GM21381 (cell line): ENCODE measurements around the gene CSTF2.

Experiments used
- ATAC-seq: cut with Tn5 transposase; IDR thresholded peaks from one replicate; pipeline ENCODE4 v1.9.1; 2021; ENCODE audit warnings: mild to moderate bottlenecking, moderate library complexity; ENCODE audit not compliant: unreplicated experiment

CSTF2 gene

DNA sequence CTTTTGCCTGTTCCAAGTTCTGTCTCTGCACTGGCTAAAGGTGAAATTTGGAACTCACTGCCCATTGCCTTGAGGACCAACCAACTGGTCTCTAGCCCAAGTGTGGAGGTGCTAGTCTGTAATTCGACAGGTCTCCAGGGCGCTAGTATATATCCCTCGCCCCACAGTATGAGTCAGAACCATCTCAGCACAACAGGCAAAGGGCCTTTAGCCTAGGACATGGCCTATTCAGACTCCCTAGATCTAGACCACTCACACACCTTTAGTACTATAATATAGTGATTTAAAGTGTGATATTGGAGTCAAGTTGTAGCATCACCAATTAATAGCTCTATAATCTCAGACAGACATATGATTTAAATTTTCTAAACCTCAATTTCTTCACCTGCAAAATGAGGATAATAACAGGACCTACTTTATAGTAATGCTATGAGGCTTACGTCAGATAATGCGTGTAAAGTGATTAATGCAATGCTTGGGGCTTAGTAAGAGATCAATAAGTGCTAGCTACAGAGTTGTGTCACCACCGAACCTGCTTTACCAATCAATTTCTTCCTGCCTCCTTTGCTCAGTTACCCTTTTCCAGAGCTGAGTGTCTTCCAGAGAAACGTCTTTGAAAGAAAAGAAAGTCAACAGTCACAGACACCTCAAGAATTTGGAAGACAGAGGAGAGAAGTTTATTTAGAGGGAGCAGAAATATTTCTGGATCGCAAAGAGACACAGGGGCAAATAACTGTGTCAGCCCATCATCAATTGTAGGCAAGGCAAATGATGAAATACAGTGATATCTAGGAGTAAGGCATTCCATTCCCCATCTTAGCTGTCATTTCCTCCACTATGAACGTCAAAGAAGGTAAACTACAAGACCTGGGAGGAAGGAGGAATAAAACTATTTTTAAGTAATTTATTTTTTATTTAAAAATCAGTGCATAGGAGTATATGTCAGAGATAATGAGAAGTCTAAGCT lies 51.7 kb downstream of the CSTF2 start:
- ATAC-seq = no peak

DNA sequence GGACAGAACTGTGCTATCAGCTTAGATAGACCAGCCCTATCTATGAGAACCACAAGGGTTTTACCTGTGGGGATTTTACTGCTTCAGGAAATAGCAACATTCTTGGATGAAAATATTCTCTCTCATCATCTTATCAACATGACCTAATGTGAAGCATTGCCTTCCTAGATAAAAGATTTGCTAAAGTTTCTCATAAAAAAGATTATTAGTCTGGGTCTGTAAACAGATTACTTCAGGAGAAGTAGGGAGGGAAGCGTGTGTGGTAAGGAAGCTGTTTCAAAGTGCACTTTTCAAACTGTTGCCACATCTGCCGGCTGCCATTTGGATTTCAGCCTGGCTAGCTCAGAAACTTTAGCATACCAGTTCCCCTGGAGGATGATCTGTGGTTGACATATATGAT lies 54.1 kb downstream of the CSTF2 start, which contains the start of gene NOX1:
NOX1 (minus strand) TSS at position 35 of the 400 bp plus-strand sequence. CDS start 220 bp downstream, outside the sequence.
- no peak for ATAC-seq

- ATAC-seq = no peak
These were observed 60.2 kb downstream of the CSTF2 start for GRCh38 chrX:100880368-100880767.

- no peak for ATAC-seq
These were observed 63.5 kb downstream of the CSTF2 start for GRCh38 chrX:100883654-100884053.
